Parathyroid adenoma (tissue), 2 donors: ENCODE measurements around the gene FAM240A.

ENCODE experiments used
- H2AFZ ChIP-seq: fragments of 300-600 bp; sonication (generic); one replicate; pipeline ENCODE4 v1.7.0; 2017; ENCODE audit warnings: antibody characterized with exemption, mild to moderate bottlenecking
- H3K27ac ChIP-seq: fragments of 300-600 bp; sonication (generic); one replicate; pipeline ENCODE4 v1.7.0; 2017
- H3K27me3 ChIP-seq: fragments of 300-600 bp; sonication (generic); one replicate; pipeline ENCODE4 v1.7.0; 2017; ENCODE audit warnings: low read length; ENCODE audit not compliant: control insufficient read depth, insufficient read depth
- H3K36me3 ChIP-seq: fragments of 300-600 bp; sonication (generic); one replicate; pipeline ENCODE4 v1.7.0; 2017; ENCODE audit warnings: low read length; ENCODE audit not compliant: control insufficient read depth, insufficient read depth
- H3K4me1 ChIP-seq: fragments of 300-600 bp; sonication (generic); one replicate; pipeline ENCODE4 v1.7.0; 2017; ENCODE audit warnings: control low read depth
- H3K4me2 ChIP-seq: fragments of 300-600 bp; sonication (generic); one replicate; pipeline ENCODE4 v1.7.0; 2017; ENCODE audit warnings: low read length
- H3K4me3 ChIP-seq: fragments of 300-600 bp; sonication (generic); one replicate; pipeline ENCODE4 v1.7.0; 2017; ENCODE audit warnings: low read depth, low read length
- H3K79me2 ChIP-seq: fragments of 300-600 bp; sonication (generic); one replicate; pipeline ENCODE4 v1.7.0; 2017; ENCODE audit warnings: control low read depth
- H3K9ac ChIP-seq: fragments of 300-600 bp; sonication (generic); one replicate; pipeline ENCODE4 v1.7.0; 2017; ENCODE audit warnings: mild to moderate bottlenecking
- H3K9me3 ChIP-seq: fragments of 300-600 bp; sonication (generic); one replicate; pipeline ENCODE4 v1.7.0; 2017; ENCODE audit warnings: low read length; ENCODE audit not compliant: control insufficient read depth
- TF ChIP-seq, protein P1 (sequence below): fragments of 300-600 bp; sonication (generic); IDR thresholded peaks from one replicate; pipeline ENCODE4 v1.7.0; 2017; ENCODE audit warnings: antibody characterized with exemption, mild to moderate bottlenecking
- donor health status: primary hyperparathyroidism.

The FAM240A gene

DNA sequence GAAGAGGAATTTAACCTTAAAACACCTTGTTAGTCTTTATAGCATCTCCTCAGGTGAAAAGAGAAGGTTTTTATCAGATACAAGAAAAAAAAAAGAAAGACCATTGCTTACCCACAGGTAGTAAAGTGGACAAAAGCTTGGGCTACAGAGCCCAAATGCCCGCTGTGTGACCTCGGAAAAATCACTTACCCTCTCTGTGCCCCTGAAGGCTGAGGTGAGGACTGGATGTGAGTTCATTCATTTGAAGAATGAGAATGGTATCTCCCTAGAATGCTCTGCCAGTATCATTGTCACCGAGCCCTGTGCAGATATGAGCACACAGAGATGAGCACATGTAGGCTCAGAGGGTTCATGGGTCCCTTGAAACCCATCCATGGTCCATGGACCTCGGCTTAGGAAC is 17.6 kb upstream of the FAM240A start:
- no peak overlapping the region for H3K9ac ChIP-seq
- no peaks in the 10 kb centered on the region for H3K27me3 ChIP-seq
- no peaks in the 10 kb centered on the region for H3K9me3 ChIP-seq
- H3K4me3 ChIP-seq, result no peak overlapping the region
- no peak overlapping the region for H3K4me2 ChIP-seq
- no peak overlapping the region for H3K27ac ChIP-seq
- H3K36me3 ChIP-seq, result no peaks in the 10 kb centered on the region
- no peak overlapping the region for H2AFZ ChIP-seq
- H3K4me1 ChIP-seq, result no peaks in the 10 kb centered on the region
- TF ChIP-seq, protein P1, sequence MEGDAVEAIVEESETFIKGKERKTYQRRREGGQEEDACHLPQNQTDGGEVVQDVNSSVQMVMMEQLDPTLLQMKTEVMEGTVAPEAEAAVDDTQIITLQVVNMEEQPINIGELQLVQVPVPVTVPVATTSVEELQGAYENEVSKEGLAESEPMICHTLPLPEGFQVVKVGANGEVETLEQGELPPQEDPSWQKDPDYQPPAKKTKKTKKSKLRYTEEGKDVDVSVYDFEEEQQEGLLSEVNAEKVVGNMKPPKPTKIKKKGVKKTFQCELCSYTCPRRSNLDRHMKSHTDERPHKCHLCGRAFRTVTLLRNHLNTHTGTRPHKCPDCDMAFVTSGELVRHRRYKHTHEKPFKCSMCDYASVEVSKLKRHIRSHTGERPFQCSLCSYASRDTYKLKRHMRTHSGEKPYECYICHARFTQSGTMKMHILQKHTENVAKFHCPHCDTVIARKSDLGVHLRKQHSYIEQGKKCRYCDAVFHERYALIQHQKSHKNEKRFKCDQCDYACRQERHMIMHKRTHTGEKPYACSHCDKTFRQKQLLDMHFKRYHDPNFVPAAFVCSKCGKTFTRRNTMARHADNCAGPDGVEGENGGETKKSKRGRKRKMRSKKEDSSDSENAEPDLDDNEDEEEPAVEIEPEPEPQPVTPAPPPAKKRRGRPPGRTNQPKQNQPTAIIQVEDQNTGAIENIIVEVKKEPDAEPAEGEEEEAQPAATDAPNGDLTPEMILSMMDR, result no peak
- no peaks in the 10 kb centered on the region for H3K79me2 ChIP-seq

DNA sequence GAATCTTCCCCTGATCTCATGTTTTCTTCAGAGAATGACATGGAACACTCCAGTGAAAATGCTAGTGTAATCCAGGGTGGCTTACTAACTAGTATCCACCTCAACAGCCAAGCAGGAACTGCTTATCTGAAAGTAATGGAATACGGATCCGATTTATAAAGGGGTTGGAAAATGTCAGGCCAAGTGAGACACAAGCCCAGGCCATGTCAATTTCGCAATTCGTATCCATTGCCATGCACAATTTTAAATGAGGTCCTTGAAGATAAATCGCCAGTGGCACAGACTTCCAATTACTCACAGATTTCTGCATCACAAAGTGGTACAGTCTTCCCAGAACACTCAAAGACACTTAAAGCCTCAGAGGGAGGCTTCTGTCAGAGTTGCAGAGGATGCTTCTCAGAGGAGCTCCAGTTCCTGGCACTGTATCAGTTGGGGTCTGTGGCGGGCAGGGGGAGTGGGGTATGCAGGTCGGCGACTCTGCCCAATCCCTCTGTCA is 16.5 kb upstream of the FAM240A start:
- Histone ChIP-seq H3K27ac (no peak overlapping the region), H3K4me2 (no peak overlapping the region), H2AFZ (no peak overlapping the region), H3K27me3 (no peaks in the 10 kb centered on the region), H3K9ac (no peak overlapping the region), H3K4me1 (no peaks in the 10 kb centered on the region), H3K4me3 (no peak overlapping the region), H3K79me2 (no peaks in the 10 kb centered on the region), H3K9me3 (no peaks in the 10 kb centered on the region), H3K36me3 (no peaks in the 10 kb centered on the region)
- TF ChIP-seq, protein P1, result no peak

DNA sequence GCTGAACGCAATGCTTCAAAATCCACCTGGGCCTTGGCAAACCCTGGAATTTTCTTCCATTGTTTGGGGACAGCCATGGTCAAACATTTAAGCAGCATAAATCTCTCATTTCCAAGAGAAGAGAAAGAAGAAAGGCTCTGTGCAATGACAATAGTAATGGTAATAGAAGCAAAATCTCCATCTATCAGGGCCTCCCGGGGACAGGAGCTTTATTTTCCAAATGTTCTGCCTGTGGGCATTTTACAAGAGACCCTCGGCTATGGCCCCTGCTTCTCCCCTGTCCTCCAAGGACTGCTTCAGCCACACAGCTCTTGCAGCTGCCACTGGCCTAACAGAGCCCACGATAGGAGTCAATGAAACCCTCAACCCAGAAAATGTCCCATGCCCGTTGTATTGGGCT is 12.7 kb upstream of the FAM240A start:
- Histone ChIP-seq H2AFZ (no peak overlapping the region), H3K79me2 (no peaks in the 10 kb centered on the region), H3K4me2 (no peak overlapping the region), H3K36me3 (no peaks in the 10 kb centered on the region), H3K4me3 (no peak overlapping the region), H3K27ac (no peak overlapping the region), H3K9me3 (no peaks in the 10 kb centered on the region), H3K27me3 (no peaks in the 10 kb centered on the region), H3K9ac (no peak overlapping the region), H3K4me1 (no peaks in the 10 kb centered on the region)
- TF ChIP-seq, protein P1, result no peak

DNA sequence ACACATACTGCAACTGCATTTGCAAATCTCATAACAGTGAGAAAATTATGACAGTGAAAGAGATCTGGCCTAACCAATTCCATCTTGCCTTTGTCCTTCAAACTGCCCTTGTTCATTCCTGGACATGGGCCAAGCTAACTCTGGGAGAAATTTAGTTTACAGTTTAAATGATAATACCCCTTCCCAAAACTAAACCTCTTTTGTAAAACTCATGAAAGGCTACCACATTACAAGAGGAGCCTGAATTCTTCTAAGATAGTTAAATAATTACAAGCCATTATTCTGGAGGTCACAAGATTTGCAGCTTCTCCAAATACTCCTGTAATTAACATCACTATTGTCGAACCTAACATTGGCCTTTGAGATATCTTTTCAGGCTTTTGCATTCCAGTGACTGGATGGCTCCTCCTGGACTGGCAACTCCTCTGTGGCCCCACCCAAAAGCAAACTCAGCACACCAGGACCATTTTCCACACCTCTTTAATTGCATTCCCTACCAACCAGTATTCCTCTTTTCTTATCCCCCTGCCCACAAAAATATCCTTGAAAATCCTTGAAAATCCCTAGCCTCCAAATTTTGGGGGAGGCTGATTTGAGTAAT is 8.8 kb upstream of the FAM240A start:
- Histone ChIP-seq H3K79me2 (no peaks in the 10 kb centered on the region), H3K9me3 (no peaks in the 10 kb centered on the region), H3K4me1 (no peaks in the 10 kb centered on the region), H3K4me3 (no peak overlapping the region), H3K27me3 (no peaks in the 10 kb centered on the region), H3K36me3 (no peaks in the 10 kb centered on the region), H3K4me2 (no peak overlapping the region), H3K27ac (no peak overlapping the region), H2AFZ (no peak overlapping the region), H3K9ac (no peak overlapping the region)
- TF ChIP-seq, protein P1, result no peak

DNA sequence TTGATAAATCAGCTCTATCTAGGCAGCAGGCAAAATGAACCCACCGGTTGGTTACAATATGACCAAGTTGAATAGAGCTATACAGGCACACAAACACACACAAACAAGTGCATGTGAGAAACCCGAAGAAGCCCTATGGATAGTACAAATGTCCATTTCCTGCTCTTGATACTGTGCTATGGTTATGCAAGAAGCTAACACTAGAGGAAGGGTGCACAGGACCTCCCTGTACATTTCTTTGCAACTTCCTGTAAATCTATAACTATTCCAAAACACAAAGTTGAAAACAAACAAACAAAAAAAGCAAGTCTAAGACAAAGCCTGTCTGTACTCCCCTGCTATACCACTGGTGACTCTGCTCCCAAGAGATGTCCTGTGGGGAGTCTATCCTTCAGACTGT is 8.2 kb upstream of the FAM240A start:
- Histone ChIP-seq H3K79me2 (no peaks in the 10 kb centered on the region), H3K9me3 (no peaks in the 10 kb centered on the region), H3K4me3 (no peak overlapping the region), H2AFZ (no peak overlapping the region), H3K9ac (no peak overlapping the region), H3K4me2 (no peak overlapping the region), H3K4me1 (no peaks in the 10 kb centered on the region), H3K27me3 (no peaks in the 10 kb centered on the region), H3K36me3 (no peaks in the 10 kb centered on the region), H3K27ac (no peak overlapping the region)
- TF ChIP-seq, protein P1, result no peak
